22Rv1 (cell line): ENCODE data around the gene ZNF678.
A peak's percentile ranks its signal among the peaks of the same experiment; 100 is the strongest.
"Not testable (repeated sequence)": the region's sequence is repeated elsewhere in the genome, so short reads cannot be mapped to it uniquely, and the experiment has no call there.

ENCODE experiments used
- H3K27ac ChIP-seq: fragments of 450-650 bp; 2 replicates; pipeline ENCODE4 v1.5.1; 2017
- ZFX ChIP-seq: fragments of 450-650 bp; IDR thresholded peaks from 2 replicates; pipeline ENCODE4 v1.6.1; 2017; ENCODE audit warnings: antibody characterized with exemption, borderline replicate concordance
- TF ChIP-seq, protein P1 (sequence below): fragments of 450-650 bp; IDR thresholded peaks from 2 replicates; pipeline ENCODE4 v1.5.1; 2017; ENCODE audit warnings: mild to moderate bottlenecking

The ZNF678 gene

GRCh38 chr1:227546059-227546458 lies 17.3 kb upstream of the ZNF678 start:
- TF ChIP-seq ZFX, result no peak
- TF ChIP-seq, protein P1, sequence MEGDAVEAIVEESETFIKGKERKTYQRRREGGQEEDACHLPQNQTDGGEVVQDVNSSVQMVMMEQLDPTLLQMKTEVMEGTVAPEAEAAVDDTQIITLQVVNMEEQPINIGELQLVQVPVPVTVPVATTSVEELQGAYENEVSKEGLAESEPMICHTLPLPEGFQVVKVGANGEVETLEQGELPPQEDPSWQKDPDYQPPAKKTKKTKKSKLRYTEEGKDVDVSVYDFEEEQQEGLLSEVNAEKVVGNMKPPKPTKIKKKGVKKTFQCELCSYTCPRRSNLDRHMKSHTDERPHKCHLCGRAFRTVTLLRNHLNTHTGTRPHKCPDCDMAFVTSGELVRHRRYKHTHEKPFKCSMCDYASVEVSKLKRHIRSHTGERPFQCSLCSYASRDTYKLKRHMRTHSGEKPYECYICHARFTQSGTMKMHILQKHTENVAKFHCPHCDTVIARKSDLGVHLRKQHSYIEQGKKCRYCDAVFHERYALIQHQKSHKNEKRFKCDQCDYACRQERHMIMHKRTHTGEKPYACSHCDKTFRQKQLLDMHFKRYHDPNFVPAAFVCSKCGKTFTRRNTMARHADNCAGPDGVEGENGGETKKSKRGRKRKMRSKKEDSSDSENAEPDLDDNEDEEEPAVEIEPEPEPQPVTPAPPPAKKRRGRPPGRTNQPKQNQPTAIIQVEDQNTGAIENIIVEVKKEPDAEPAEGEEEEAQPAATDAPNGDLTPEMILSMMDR, result no peak
- H3K27ac ChIP-seq, result no peak overlapping the region

GRCh38 chr1:227546598-227547309 lies 16.6 kb upstream of the ZNF678 start:
- H3K27ac ChIP-seq, result no peak overlapping the region
- TF ChIP-seq, protein P1, result no peak
- no peak for TF ChIP-seq ZFX

- no peak for TF ChIP-seq ZFX
- TF ChIP-seq, protein P1, result no peak
- no peak overlapping the region for H3K27ac ChIP-seq
Measured at GRCh38 chr1:227547310-227548118, 15.8 kb upstream of the ZNF678 start.

DNA sequence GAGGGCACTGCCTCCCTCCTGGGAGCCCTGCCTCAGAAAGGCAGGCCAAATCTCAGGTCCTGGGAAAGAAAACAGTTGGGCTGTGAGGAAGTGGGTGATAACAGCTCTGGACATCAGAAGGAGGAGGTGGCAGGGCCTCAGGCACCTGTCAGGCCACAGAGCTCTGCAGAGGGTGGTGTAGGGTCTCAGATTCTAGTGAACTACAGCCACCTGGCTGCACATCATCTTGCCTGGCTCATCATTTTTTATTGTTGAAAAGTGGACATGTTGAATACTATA lies 15.3 kb upstream of the ZNF678 start:
- TF ChIP-seq, protein P1, result no peak
- H3K27ac ChIP-seq, result no peak overlapping the region

- no peak for TF ChIP-seq ZFX
- TF ChIP-seq, protein P1, result no peak
- H3K27ac ChIP-seq, result no peak overlapping the region
Measured at GRCh38 chr1:227548448-227548847, 14.9 kb upstream of the ZNF678 start.

DNA sequence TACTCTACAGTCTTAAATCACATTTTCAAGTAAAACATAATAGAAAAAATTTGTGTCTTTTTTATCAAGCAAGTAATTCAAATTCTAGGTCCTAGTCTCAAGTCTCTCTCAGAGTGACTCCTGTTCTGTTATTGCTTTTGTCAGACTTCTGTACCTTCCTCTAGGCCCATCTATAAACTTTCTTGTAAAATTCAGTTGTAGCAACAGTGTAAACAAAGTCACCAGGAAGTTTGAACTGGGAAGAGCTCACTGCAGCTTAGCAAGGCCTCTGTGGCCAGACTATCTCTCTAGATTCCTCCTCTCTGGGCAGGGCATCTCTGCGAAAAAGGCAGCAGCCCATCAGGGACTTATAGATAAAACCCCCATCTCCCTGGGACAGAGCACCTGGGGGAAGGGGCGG lies 13.5 kb upstream of the ZNF678 start:
- TF ChIP-seq ZFX, result no peak
- TF ChIP-seq, protein P1, result no peak
- H3K27ac ChIP-seq, result peak overlapping the region; percentile 54

- not testable (repeated sequence) for H3K27ac ChIP-seq
Measured at GRCh38 chr1:227551881-227552280, 11.5 kb upstream of the ZNF678 start.
